Muscle of leg (tissue), 11 donors: ENCODE data around the gene KRT5. TPM values are rescaled to one million over a fixed set of nuclear protein-coding genes. Genes with fewer than 3 reads are reported as not detected.
A peak's percentile ranks its signal among the peaks of the same experiment; 100 is the strongest.
"Not testable (repeated sequence)": the region's sequence is repeated elsewhere in the genome, so short reads cannot be mapped to it uniquely, and the experiment has no call there.

Experiments used
- DNase-seq: peaks from one replicate; pipeline ENCODE4 v3.0.0; 2013
- H3K27ac ChIP-seq: one replicate; pipeline ENCODE4 v1.5.1; 2013; ENCODE audit warnings: mild to moderate bottlenecking, low read length, control low read depth
- H3K27me3 ChIP-seq: one replicate; pipeline ENCODE4 v1.6.1; 2013; ENCODE audit warnings: low read length; ENCODE audit not compliant: control insufficient read depth, insufficient read depth
- H3K36me3 ChIP-seq: one replicate; pipeline ENCODE4 v1.6.1; 2013; ENCODE audit warnings: low read length; ENCODE audit not compliant: control insufficient read depth, insufficient read depth
- H3K4me1 ChIP-seq: one replicate; pipeline ENCODE4 v1.6.1; 2013; ENCODE audit warnings: low read length; ENCODE audit not compliant: control insufficient read depth, insufficient read depth
- H3K4me3 ChIP-seq: one replicate; pipeline ENCODE4 v1.5.1; 2013; ENCODE audit warnings: low read length, control low read depth
- H3K9me3 ChIP-seq: replicated peaks from 2 replicates; pipeline ENCODE4 v1.6.1; 2013; ENCODE audit warnings: low read depth, low read length; ENCODE audit not compliant: control insufficient read depth
- WGBS: methylation state at CpG from one replicate; pipeline ENCODE4 v1.1.5; 2013; ENCODE audit warnings: missing lambda C conversion rate; ENCODE audit not compliant: insufficient coverage; 5-methylcytosine and 5-hydroxymethylcytosine counted together
- polyA plus RNA-seq, 8 donors: library from polyadenylated mRNA; unstranded; fragments of 120-200 nt; gene quantifications; one replicate each; pipeline versions ENCODE4 v1.2.1 to v1.2.3, GENCODE V29; 2013; ENCODE audit warnings: inconsistent platforms in 1 of 8, low replicate concordance in 1 of 8; ENCODE audit not compliant: insufficient read length in 8 of 8, insufficient read depth in 1 of 8
- total RNA-seq: library from RNA; stranded (reverse); fragments of 120-200 nt; gene quantifications from one replicate; pipeline ENCODE4 v1.2.4, GENCODE V29; 2013

Gene KRT5
- total and polyA plus RNA-seq, 9 donors: 0.21 to 383 (median 0.66) TPM

DNA sequence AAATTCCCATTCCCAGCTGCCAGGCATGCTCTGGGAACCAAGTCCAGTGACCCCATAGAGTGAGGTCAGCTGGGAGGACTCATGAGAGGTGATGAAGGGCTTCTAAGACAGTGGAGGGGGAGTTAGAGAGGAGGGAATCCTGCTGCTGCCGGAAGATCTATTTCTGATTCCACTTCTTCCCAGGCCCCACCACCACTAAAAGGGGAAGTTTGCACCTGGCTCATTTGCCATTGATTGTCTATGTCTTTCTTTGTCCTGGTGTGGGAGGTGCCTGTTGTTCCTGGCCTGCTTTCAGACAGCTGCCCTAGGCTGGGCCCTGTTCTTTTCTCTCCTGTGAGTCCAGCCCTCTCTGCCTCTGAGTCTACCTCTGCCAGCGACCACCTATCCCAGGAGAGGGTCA lies 24.1 kb downstream of the KRT5 start:
- DNase-seq: no peak
- peaks cover 9% of the 10 kb centered on the region for H3K4me1 ChIP-seq
- H3K36me3 ChIP-seq: no peaks in the 10 kb centered on the region
- no peaks in the 10 kb centered on the region for H3K9me3 ChIP-seq
- no peak overlapping the region for H3K4me3 ChIP-seq
- no peak overlapping the region for H3K27ac ChIP-seq
- peaks cover 7% of the 10 kb centered on the region for H3K27me3 ChIP-seq
- 29% methylated on average over 1 of the region's 2 CpGs for WGBS

DNA sequence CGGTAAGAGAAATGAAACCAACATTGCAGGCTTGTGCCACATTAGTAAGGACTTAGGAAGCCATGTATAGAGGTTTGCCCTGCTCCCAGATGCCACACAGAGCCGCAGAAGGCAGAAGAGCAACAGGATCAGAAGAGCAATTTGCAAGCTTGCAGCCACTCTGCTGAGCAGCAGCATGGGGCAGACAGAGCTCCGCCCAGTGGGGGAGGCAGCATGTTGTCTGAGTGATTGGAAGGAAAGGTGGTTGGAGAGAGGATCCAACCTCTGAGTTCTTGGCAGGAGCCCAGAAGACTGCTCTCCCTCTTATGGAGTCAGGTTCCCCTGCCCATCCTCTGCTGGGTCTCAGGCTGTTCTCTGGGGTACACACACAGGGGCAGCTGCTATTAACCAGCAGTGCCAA lies 24.8 kb downstream of the KRT5 start:
- Histone ChIP-seq H3K4me1 (peaks cover 9% of the 10 kb centered on the region), H3K9me3 (no peaks in the 10 kb centered on the region), H3K27ac (no peak overlapping the region), H3K36me3 (no peaks in the 10 kb centered on the region), H3K27me3 (peaks cover 7% of the 10 kb centered on the region), H3K4me3 (no peak overlapping the region)
- peak; percentile 31 for DNase-seq
- WGBS: 31% methylated on average over 3 of the region's 3 CpGs

DNA sequence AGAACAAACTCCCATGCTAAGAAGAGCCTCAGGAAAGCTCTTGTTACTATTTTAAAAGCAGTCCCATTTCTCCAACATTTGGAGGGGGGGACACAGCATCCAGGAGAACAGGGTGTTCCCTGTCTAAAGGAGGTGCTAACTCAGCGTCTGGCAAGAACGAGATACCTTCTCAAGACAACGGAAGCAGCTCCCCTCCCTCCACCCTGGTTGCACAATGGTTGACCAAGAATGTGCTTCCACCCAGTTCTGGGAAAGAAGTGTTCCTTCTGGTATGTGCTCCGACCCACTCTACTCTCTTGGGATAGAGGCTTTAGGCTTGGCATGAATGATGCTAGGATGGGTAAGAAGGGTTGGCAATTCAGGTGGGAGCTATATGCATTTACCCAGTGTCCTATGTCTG lies 25.7 kb downstream of the KRT5 start:
- Histone ChIP-seq H3K9me3 (no peaks in the 10 kb centered on the region), H3K4me1 (peaks cover 9% of the 10 kb centered on the region), H3K4me3 (no peak overlapping the region), H3K36me3 (no peaks in the 10 kb centered on the region), H3K27me3 (peaks cover 7% of the 10 kb centered on the region), H3K27ac (no peak overlapping the region)
- 40% methylated on average over 1 of the region's 4 CpGs for WGBS
- DNase-seq: no peak

DNA sequence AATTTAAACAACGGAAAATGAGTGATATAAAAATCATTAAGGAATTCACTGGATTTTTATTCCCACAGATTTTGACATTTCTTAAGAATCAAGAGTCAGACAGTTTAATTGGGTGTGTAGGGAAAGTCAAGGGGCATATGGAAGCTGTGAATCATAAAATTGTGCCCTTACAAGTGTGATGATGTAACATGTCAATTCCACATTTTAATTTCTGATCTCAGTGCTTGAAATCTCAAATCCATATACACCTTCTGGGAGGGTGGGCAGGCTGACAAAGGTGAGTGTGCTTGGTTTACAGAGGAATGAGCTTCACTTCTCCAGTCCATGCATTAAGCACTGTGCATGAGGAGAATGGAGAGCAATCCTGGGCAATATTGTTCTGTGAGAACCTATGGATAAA lies 26.1 kb downstream of the KRT5 start:
- Histone ChIP-seq H3K36me3 (no peaks in the 10 kb centered on the region), H3K27ac (no peak overlapping the region), H3K9me3 (no peaks in the 10 kb centered on the region), H3K4me3 (no peak overlapping the region), H3K4me1 (peaks cover 9% of the 10 kb centered on the region), H3K27me3 (peaks cover 7% of the 10 kb centered on the region)
- no CpG with 5 or more reads among the region's 1 CpG for WGBS
- no peak for DNase-seq

DNA sequence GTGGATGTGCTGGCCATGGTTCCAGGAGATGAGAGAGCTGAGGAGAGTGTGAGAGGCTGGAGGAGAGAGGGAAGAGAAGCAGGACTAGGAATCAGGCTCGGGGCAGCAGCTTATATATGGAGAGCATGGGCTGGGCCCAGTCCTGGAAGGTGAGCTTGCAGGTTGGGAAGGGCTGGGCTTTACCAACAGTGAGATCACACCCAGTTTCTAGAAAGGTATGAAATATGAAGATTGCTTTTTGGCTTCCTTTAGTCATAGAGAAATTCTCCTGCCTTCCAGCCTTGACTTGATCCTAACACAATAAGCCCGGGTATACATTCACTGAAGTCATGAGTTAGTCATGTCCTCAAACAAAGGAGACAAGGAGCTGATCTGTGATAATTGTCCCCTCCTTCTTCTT lies 27.0 kb downstream of the KRT5 start, which contains the start of gene KRT6A:
Gene KRT6A (minus strand): TSS at position 86 of the 400 bp plus-strand sequence. CDS start 69 bp downstream, at position 17.
- 81% methylated on average over 2 of the region's 2 CpGs for WGBS
- Histone ChIP-seq H3K4me1 (peaks cover 9% of the 10 kb centered on the region), H3K27ac (no peak within 1 kb of the TSS), H3K4me3 (no peak within 1 kb of the TSS), H3K36me3 (no peaks in the 10 kb centered on the region), H3K9me3 (no peaks in the 10 kb centered on the region), H3K27me3 (peaks cover 7% of the 10 kb centered on the region)
- DNase-seq: no peak

DNA sequence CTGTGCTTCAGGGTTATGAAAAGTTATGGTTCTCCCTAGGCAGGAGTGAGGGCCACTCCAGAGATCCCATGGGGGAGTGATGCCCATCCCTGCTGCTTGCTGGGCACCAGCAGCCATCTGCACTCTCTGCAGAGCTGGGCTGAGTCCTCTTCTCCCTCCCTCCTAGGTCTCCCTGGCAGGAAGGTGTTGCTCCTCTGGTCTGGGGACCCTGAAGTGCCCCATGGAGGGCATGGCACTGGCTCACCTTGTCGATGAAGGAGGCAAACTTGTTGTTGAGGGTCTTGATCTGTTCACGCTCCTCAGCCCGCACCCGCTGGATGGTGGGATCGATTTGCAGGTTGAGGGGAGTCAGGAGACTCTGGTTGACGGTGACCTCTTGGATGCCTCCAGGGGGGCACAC lies 27.8 kb downstream of the KRT5 start:
- not testable (repeated sequence) for H3K9me3 ChIP-seq

DNA sequence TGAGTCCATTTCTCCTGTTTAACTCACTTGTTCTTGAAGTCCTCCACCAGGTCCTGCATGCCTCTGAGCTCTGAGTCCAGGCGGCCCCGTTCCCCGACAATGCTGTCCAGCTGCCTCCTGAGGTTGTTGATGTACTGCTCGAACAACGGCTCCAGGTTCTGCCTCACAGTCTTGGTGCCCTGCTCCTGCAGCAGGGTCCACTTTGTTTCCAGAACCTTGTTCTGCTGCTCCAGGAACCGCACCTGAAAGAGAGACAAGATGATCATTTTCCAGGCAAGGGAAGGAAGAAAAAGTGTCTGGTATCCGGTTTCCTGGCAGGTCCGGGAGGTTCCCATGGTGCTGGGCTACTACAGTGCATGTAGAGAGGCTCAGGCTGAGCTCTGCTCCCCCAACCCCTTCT lies 28.7 kb downstream of the KRT5 start:
- H3K27ac ChIP-seq, H3K27me3 ChIP-seq, H3K4me3 ChIP-seq, H3K9me3 ChIP-seq, DNase-seq, H3K4me1 ChIP-seq, H3K36me3 ChIP-seq: not testable (repeated sequence)
- 81% methylated on average over 7 of the region's 8 CpGs for WGBS

More for the DNA sequence above, 27.8 kb downstream of the KRT5 start:
- DNase-seq, H3K27me3 ChIP-seq, H3K4me3 ChIP-seq, H3K27ac ChIP-seq, H3K4me1 ChIP-seq, H3K36me3 ChIP-seq: not testable (repeated sequence)
- no CpG with 5 or more reads among the region's 6 CpGs for WGBS

DNA sequence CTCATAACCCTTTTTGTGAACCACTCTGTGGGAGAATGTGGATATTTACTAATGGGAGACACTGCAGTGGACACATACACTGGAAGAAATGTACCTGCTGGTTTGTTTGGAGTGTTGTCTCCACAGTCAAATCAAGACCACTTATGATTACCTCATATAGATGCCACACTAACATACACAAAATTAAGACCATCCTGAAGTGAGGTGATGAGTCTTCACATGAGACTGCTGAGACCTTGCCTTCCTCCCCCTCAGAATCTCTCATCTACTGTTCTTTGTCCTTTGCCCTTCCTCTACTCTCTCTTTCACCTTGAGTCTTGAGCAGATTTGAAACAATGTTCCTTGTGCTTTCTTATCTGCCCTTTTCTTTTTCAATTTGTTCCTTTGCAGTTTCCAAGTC lies 31.5 kb downstream of the KRT5 start:
- peaks cover 2% of the 10 kb centered on the region for H3K9me3 ChIP-seq
- no peaks in the 10 kb centered on the region for H3K36me3 ChIP-seq
- peaks cover 7% of the 10 kb centered on the region for H3K27me3 ChIP-seq
- H3K4me3 ChIP-seq: no peak overlapping the region
- no peak overlapping the region for H3K27ac ChIP-seq
- no peak for DNase-seq
- no peaks in the 10 kb centered on the region for H3K4me1 ChIP-seq

DNA sequence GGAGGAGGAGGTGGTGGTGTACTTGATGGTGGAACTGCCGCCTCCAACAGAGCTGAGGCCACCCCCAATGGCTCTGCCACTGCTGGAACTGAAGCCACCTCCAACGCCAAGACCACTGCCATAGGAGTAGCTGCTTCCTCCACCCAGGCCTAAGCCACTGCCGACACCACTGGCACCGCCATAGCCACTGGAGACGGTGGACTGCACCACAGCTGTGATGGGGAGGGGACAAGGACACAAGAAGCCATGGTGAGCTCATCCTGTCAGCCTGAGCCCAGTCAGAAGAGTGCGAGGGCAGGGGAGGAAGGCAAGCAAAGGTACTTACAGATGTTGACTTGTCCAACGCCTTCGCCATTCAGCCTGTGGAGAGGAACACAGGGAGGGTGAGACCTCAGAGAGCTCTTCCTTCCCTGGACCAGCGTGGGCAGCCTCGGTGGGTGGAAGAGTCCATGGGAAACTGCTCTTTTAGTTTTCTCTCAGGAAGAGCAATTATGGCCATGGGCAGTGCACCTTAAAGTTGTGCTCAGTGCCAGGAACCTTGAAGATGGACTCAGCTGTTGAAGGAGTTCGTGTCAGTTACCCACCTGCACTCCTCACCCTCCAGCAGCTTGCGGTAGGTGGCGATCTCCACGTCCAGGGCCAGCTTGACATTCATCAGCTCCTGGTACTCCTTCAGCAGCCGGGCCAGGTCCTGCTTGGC lies 32.3 kb downstream of the KRT5 start:
- not testable (repeated sequence) for H3K27me3 ChIP-seq, DNase-seq

DNA sequence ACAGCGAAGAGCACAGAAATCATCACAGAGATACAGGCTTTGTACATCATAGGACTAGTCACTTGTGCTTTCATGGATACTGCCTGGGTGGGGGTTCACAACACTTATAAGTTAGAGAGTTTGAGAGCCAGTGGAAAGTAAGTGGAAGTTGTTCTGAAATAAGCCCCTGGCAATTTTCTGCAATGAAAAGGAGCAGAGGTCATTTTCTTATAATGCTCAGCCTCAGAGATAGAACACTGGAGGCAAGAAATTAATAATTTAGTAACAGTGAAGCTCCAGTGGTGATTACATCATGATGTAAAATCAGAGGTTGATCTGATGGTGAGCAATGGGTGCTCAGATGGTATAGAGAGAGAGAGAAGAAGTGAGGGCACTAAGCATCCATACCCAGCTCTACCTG lies 33.0 kb downstream of the KRT5 start:
- H3K27me3 ChIP-seq: peaks cover 3% of the 10 kb centered on the region
- no peak overlapping the region for H3K27ac ChIP-seq
- no CpG with 5 or more reads among the region's 1 CpG for WGBS
- peaks cover 2% of the 10 kb centered on the region for H3K9me3 ChIP-seq
- H3K36me3 ChIP-seq: no peaks in the 10 kb centered on the region
- no peak overlapping the region for H3K4me3 ChIP-seq
- no peaks in the 10 kb centered on the region for H3K4me1 ChIP-seq
- no peak for DNase-seq

More for the DNA sequence above, 32.3 kb downstream of the KRT5 start:
- H3K9me3 ChIP-seq, H3K36me3 ChIP-seq, H3K4me3 ChIP-seq, H3K4me1 ChIP-seq, H3K27ac ChIP-seq: not testable (repeated sequence)
- 96% methylated on average over 3 of the region's 15 CpGs for whole genome bisulfite sequencing
